Fibroblast of villous mesenchyme (primary cell): ENCODE results near the gene KRTAP23-1. TPM values are rescaled to one million over a fixed set of nuclear protein-coding genes. Genes with fewer than 3 reads are reported as not detected.

Source experiments
- DNase-seq: peaks from one replicate; pipeline ENCODE4 v3.0.0-alpha.2; 2010; ENCODE audit warnings: low read depth
- H3K4me3 ChIP-seq: 2 replicates; pipeline ENCODE4 v1.5.1; 2011; ENCODE audit warnings: low read depth, mild to moderate bottlenecking, low read length
- total RNA-seq: library from RNA; depleted of rRNA; stranded (reverse); fragments of >200 nt; gene quantifications from 2 replicates; pipeline ENCODE4 v1.2.3, GENCODE V29; 2012
- TF ChIP-seq, protein P1 (sequence below): IDR thresholded peaks from 2 replicates; pipeline ENCODE4 v1.5.1; 2012; ENCODE audit warnings: low read depth, mild to moderate bottlenecking, low read length; ENCODE audit not compliant: insufficient read depth

The KRTAP23-1 gene
- total RNA-seq, 1 donor = not detected

DNA sequence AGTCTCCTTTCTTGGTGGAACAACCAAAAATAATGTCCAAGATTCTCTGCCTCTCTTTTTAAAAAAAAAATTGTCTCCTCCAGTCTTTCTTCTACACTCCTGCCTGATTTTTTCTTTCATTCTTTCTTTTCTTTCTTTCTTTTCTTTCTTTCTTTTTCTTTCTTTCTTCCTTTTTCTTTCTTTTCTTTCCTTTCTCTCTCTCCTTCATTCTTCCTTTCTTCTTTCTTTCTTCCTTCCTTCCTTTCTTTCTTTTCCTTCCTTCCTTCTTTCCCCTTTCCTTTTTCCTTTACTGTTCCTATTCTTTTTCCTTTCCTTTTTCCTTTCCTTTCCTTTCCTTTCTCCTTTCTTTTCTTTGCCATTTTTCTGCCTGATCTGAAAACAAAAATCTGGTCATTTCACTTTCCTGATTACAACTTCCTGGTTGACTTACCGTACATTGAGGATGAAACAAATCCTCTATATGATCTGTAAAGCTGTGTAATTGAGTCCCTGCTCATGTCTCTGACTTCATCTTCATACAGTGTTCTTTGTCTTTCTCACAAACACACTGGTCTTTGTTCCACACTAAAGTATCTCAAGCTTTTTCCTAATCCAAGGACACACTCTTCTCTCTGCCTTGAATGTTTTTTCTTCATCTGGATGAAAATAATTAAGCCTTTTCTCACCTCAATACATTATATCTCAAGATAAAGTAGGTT lies 6.1 kb upstream of the KRTAP23-1 start:
- H3K4me3 ChIP-seq = no peak overlapping the region
- no peak for DNase-seq
- TF ChIP-seq, protein P1, sequence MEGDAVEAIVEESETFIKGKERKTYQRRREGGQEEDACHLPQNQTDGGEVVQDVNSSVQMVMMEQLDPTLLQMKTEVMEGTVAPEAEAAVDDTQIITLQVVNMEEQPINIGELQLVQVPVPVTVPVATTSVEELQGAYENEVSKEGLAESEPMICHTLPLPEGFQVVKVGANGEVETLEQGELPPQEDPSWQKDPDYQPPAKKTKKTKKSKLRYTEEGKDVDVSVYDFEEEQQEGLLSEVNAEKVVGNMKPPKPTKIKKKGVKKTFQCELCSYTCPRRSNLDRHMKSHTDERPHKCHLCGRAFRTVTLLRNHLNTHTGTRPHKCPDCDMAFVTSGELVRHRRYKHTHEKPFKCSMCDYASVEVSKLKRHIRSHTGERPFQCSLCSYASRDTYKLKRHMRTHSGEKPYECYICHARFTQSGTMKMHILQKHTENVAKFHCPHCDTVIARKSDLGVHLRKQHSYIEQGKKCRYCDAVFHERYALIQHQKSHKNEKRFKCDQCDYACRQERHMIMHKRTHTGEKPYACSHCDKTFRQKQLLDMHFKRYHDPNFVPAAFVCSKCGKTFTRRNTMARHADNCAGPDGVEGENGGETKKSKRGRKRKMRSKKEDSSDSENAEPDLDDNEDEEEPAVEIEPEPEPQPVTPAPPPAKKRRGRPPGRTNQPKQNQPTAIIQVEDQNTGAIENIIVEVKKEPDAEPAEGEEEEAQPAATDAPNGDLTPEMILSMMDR = no peak

DNA sequence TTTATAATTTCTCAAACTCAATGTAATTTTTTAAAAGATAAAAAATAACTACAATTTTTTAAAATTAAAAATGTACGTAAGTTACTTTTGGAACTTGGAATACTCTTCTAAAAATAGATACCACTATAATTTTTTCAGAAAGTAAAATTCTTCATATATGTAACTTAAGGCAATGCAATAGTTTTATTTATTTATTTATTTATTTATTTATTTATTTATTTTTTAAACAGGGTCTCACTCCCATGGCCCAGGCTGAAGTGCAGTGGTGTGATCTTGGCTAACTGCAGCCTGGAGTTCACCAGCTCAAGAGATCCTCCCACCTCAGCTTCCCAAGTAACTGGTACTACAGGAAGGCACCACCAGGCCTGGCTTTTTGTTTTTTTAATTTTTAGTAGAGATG lies 3.1 kb upstream of the KRTAP23-1 start:
- TF ChIP-seq, protein P1 = no peak
- no peak for DNase-seq
- no peak overlapping the region for H3K4me3 ChIP-seq

DNA sequence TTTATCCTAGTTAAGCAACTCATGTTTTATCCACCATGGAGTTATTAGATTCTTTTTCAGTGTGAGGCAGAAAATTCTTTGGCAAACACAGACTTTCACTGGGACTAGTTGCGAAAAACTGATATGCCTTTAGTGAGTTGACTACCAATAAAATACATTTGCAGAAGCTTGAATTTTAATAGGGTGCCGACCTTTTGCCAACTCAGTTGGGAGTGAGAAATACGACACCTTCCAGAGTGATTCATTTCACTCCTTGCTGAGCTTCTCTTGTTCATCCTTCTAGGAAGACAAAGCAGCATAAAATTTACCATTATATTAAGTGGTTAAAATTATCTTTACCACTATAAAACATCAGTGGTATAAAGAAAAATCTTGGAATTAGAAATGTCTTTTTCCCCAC lies 1.2 kb upstream of the KRTAP23-1 start:
- TF ChIP-seq, protein P1 = no peak
- H3K4me3 ChIP-seq = no peak overlapping the region
- DNase-seq = no peak

DNA sequence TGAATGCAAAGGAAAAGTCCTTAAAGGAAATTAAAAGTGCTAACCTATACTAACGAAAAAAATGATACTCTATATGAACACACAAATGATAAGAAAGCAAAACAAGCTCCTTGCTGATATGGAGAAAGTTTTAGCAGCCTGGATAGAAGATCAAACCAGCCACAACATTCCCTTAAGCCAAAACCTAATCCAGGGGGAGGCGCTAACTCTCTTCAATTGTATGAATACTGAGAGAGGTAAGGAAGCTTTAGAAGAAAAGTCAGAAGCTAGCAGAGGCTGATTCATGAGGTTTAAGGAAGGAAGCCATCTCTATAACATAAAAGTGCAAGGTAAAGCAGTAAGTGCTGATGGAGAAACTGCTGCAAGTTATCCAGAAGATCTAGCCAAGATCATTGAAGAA lies 3.4 kb downstream of the KRTAP23-1 start:
- TF ChIP-seq, protein P1 = no peak
- no peak for DNase-seq
- H3K4me3 ChIP-seq = no peak overlapping the region

DNA sequence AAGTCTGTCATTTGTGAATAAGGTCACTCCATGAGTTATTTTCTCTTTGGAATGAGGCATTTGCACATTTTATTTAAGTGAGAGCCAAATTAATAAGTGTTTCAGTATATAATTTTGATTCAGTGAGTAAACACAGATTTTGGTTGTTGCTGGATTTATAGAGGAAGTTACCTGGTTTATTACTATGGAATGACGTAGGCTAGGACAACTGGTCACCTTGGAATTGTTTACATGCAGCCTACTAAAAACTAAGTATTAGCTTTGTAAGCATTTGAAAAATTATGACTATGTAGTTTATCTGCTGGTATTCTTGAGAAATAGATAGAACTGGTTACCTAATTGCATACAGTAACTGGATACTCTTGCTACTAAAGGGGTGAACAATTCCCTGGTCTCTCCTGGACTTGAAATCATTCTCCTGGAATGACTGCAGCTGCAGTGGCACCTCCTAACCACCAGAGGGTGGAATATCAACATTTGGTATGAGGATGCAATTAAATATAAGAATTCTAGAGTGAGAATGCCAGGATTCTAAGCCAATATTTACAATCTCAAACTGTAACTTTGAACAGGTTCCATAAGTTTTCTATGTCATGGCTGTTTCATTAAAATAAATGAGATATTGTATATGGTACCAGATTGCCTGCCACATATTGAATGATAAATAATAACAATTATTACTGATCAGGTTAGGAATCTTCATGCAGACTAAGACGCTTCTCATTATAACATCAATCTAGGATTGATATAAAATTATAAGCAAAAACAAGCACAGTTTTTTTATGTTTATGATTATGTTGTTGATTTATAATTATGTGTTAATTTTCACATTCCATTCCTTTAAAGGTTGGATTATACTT lies 7.5 kb downstream of the KRTAP23-1 start:
- TF ChIP-seq, protein P1 = peak; percentile 61
- DNase-seq = peak; percentile 3
- H3K4me3 ChIP-seq = no peak overlapping the region

DNA sequence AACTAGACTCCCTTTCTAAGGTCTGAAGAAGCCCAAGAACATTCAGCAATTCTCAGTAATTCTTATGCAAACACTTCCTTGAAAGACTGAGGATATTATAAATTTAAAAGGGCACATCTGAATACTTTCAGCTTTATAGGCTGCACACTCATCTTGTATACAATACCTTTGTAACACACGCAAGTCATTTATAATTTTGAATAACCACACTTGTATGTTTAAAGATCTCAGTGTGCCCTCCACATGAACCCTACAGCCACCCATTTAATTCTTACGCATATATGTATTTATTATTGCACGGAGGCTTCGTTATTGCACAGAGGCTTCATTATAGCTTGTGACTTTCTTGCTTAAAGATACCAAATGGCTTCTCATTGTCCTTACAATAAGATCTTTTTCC lies 9.7 kb downstream of the KRTAP23-1 start:
- no peak overlapping the region for H3K4me3 ChIP-seq
- TF ChIP-seq, protein P1 = no peak
- DNase-seq = no peak
